SK-N-SH (cell line): ENCODE measurements around the gene PBX3. TPM values are rescaled to one million over a fixed set of nuclear protein-coding genes. Genes with fewer than 3 reads are reported as not detected.
A peak's percentile ranks its signal among the peaks of the same experiment; 100 is the strongest.

Experiments used
- CTCF ChIA-PET: fragments of 300-600, 350-600 bp; formaldehyde crosslinking; extraction: SDS; loops from one replicate; lab custom pipeline; 2021; lab: Yijun Ruan, JAX
- POLR2A ChIA-PET: fragments of 350-600 bp; sonication (Branson Sonifier 250); formaldehyde crosslinking; extraction: SDS; loops from one replicate; lab custom pipeline; 2020; ENCODE audit warnings: antibody characterized with exemption, inconsistent platforms; lab: Yijun Ruan, JAX
- DNase-seq: peaks from one replicate; pipeline ENCODE4 v3.0.0; 2012
- H2AFZ ChIP-seq: fragments of 200-600 bp; sonication (generic); 2 replicates; pipeline ENCODE4 v1.8.1; 2016; ENCODE audit warnings: antibody characterized with exemption, mild to moderate bottlenecking, low read depth
- H3F3A ChIP-seq: fragments of 200-600 bp; sonication (generic); replicated peaks from 2 replicates; pipeline ENCODE3; 2016; ENCODE audit warnings: antibody characterized with exemption, mild to moderate bottlenecking; ENCODE audit not compliant: insufficient read depth
- H3K27ac ChIP-seq, 2 experiments: fragments of 200-500 bp in 1 of 2; fragments of 200-600 bp in 1 of 2; sonication (Bioruptor generic) in 1 of 2; sonication (generic), shearing (Covaris generic) in 1 of 2; 2 replicates each; pipeline versions ENCODE4 v1.5.1 to v1.6.1; 2014 to 2016; ENCODE audit warnings: low read depth in 2 of 2, inconsistent platforms in 1 of 2, low read length in 1 of 2, mild to moderate bottlenecking in 1 of 2, mixed read lengths in 1 of 2
- H3K27me3 ChIP-seq: fragments of 200-600 bp; sonication (generic), shearing (Covaris generic); 2 replicates; pipeline ENCODE4 v1.6.1; 2016; ENCODE audit warnings: mixed run types; ENCODE audit not compliant: insufficient read depth
- H3K36me3 ChIP-seq, 2 experiments: fragments of 200-500 bp in 1 of 2; fragments of 200-600 bp in 1 of 2; sonication (Bioruptor generic) in 1 of 2; sonication (generic) in 1 of 2; replicated peaks in 1 of 2; 2 replicates each; pipeline versions ENCODE3 to v1.5.1; 2014 to 2016; ENCODE audit warnings: low read length in 1 of 2, mild to moderate bottlenecking in 1 of 2; ENCODE audit not compliant: insufficient read depth in 2 of 2, control insufficient read depth in 1 of 2
- H3K4me1 ChIP-seq, 2 experiments: fragments of 200-500 bp in 1 of 2; fragments of 200-600 bp in 1 of 2; sonication (Bioruptor generic) in 1 of 2; sonication (generic), shearing (Covaris generic) in 1 of 2; 2 replicates each; pipeline versions ENCODE4 v1.5.1 to v1.6.1; 2014 to 2016; ENCODE audit warnings: low read depth in 1 of 2, low read length in 1 of 2, mixed run types in 1 of 2; ENCODE audit not compliant: insufficient read depth in 2 of 2, control insufficient read depth in 1 of 2
- H3K4me2 ChIP-seq: fragments of 200-600 bp; sonication (generic), shearing (Covaris generic); 2 replicates; pipeline ENCODE4 v1.6.1; 2017; ENCODE audit warnings: mixed run types
- H3K4me3 ChIP-seq, 2 experiments: fragments of 200-500 bp in 1 of 2; fragments of 200-600 bp in 1 of 2; sonication (Bioruptor generic) in 1 of 2; sonication (generic), shearing (Covaris generic) in 1 of 2; 2 replicates each; pipeline versions ENCODE4 v1.5.1 to v1.8.1; 2014 to 2016; ENCODE audit warnings: low read depth in 2 of 2, inconsistent platforms in 1 of 2, low read length in 1 of 2, mild to moderate bottlenecking in 1 of 2, mixed read lengths in 1 of 2, moderate library complexity in 1 of 2
- H3K79me2 ChIP-seq: fragments of 200-600 bp; sonication (generic); 2 replicates; pipeline ENCODE4 v1.8.1; 2017; ENCODE audit warnings: mild to moderate bottlenecking; ENCODE audit not compliant: insufficient read depth
- H3K9ac ChIP-seq: fragments of 200-600 bp; sonication (generic); 2 replicates; pipeline ENCODE4 v1.6.1; 2017; ENCODE audit warnings: mixed run types
- H3K9me2 ChIP-seq: fragments of 200-600 bp; sonication (generic); 2 replicates; pipeline ENCODE4 v1.6.1; 2017; ENCODE audit warnings: mixed run types
- H3K9me3 ChIP-seq: fragments of 200-600 bp; sonication (generic); 2 replicates; pipeline ENCODE4 v1.6.1; 2017; ENCODE audit warnings: mixed run types, mild to moderate bottlenecking, moderate library complexity
- H4K20me1 ChIP-seq: fragments of 200-600 bp; sonication (generic); 2 replicates; pipeline ENCODE4 v1.6.1; 2017; ENCODE audit warnings: mild to moderate bottlenecking, mixed run types; ENCODE audit not compliant: insufficient read depth
- CTCF ChIP-seq: fragments of 200-600 bp; sonication (generic); IDR thresholded peaks from 2 replicates; pipeline ENCODE4 v1.6.1; 2017; ENCODE audit warnings: antibody characterized with exemption, mild to moderate bottlenecking, moderate library complexity
- ELF1 ChIP-seq: IDR thresholded peaks from 2 replicates; pipeline ENCODE4 v1.4.0; 2012
- EZH2phosphoT487 ChIP-seq: fragments of 200-600 bp; sonication (generic); IDR thresholded peaks from 2 replicates; pipeline ENCODE4 v1.6.1; 2017; ENCODE audit warnings: low read depth, mixed run types, mild to moderate bottlenecking, antibody characterized with exemption, moderate library complexity, borderline replicate concordance
- FOSL2 ChIP-seq: IDR thresholded peaks from 2 replicates; pipeline ENCODE4 v1.4.0; 2012; ENCODE audit warnings: low read depth, mild to moderate bottlenecking, moderate library complexity, borderline replicate concordance
- FOXM1 ChIP-seq: IDR thresholded peaks from 2 replicates; pipeline ENCODE4 v1.4.0; 2012; ENCODE audit warnings: low read depth, mild to moderate bottlenecking
- GABPA ChIP-seq: IDR thresholded peaks from 2 replicates; pipeline ENCODE4 v1.4.0; 2012; ENCODE audit warnings: low read depth, mild to moderate bottlenecking
- MAX ChIP-seq: IDR thresholded peaks from 2 replicates; pipeline ENCODE4 v1.4.0; 2012; ENCODE audit warnings: low read depth
- MXI1 ChIP-seq: IDR thresholded peaks from 2 replicates; pipeline ENCODE4 v1.6.1; 2012; ENCODE audit warnings: mild to moderate bottlenecking, low read depth, low read length, improper control_type of control experiment
- NRF1 ChIP-seq: IDR thresholded peaks from 2 replicates; pipeline ENCODE4 v1.6.1; 2012; ENCODE audit warnings: low read depth, mild to moderate bottlenecking, low read length
- POLR2AphosphoS5 ChIP-seq: IDR thresholded peaks from 2 replicates; pipeline ENCODE4 v1.6.1; 2012; ENCODE audit warnings: low read depth, low read length
- RAD21 ChIP-seq: IDR thresholded peaks from 2 replicates; pipeline ENCODE4 v1.6.1; 2012; ENCODE audit warnings: mild to moderate bottlenecking, low read length
- RCOR1 ChIP-seq: fragments of 150-350 bp; IDR thresholded peaks from 2 replicates; pipeline ENCODE4 v1.6.1; 2017; ENCODE audit warnings: antibody characterized with exemption, low read length
- RFX5 ChIP-seq: IDR thresholded peaks from 2 replicates; pipeline ENCODE4 v1.6.1; 2012; ENCODE audit warnings: mild to moderate bottlenecking, improper control_type of control experiment, low read length
- RXRA ChIP-seq: IDR thresholded peaks from 2 replicates; pipeline ENCODE4 v1.4.0; 2012; ENCODE audit warnings: low read depth, mild to moderate bottlenecking, borderline replicate concordance
- SIN3A ChIP-seq: IDR thresholded peaks from 2 replicates; pipeline ENCODE4 v1.6.1; 2012; ENCODE audit warnings: low read depth, mild to moderate bottlenecking, low read length, moderate library complexity, borderline replicate concordance
- SMC3 ChIP-seq: IDR thresholded peaks from 2 replicates; pipeline ENCODE4 v1.6.1; 2012; ENCODE audit warnings: low read depth, low read length, improper control_type of control experiment
- TAF1 ChIP-seq: IDR thresholded peaks from 2 replicates; pipeline ENCODE4 v1.6.1; 2012; ENCODE audit warnings: low read depth, mild to moderate bottlenecking, low read length, moderate library complexity, borderline replicate concordance
- WGBS: methylation state at CpG from one replicate; pipeline ENCODE4 v1.1.6; 2017; ENCODE audit warnings: low lambda C conversion rate; 5-methylcytosine and 5-hydroxymethylcytosine counted together
- polyA plus RNA-seq, 3 experiments: library from polyadenylated mRNA; depleted of rRNA; stranded (reverse); fragments of >200 nt; gene quantifications; 2 replicates each; pipeline ENCODE4 v1.2.3, GENCODE V29; 2012
- TF ChIP-seq, protein P1 (sequence below): fragments of 150-350 bp; IDR thresholded peaks from 2 replicates; pipeline ENCODE4 v1.6.1; 2016; ENCODE audit warnings: mild to moderate bottlenecking, low read depth, low read length
- TF ChIP-seq, protein P2 (sequence below): IDR thresholded peaks from 2 replicates; pipeline ENCODE4; 2012

PBX3 gene
- polyA plus RNA-seq, 1 of the 3 experiments (the other 2 are of a cell fraction), result 73.0 TPM

GRCh38 chr9:125850106-125850632 lies 103.0 kb downstream of the PBX3 start:
- Histone ChIP-seq H4K20me1 (peaks cover 16% of the 10 kb centered on the region; the same call in 1 of the 2 replicates), H3K4me3 (no peak overlapping the region), H3K27me3 (no peaks in the 10 kb centered on the region)
- 90% methylated on average over 3 of the region's 3 CpGs for WGBS
- TF ChIP-seq TAF1 (no peak), CTCF (no peak), GABPA (no peak), FOSL2 (no peak), FOXM1 (no peak), POLR2AphosphoS5 (no peak), SIN3A (no peak), SMC3 (no peak), EZH2phosphoT487 (no peak), RCOR1 (no peak), RXRA (no peak), NRF1 (no peak), MAX (no peak), RFX5 (no peak), ELF1 (no peak), MXI1 (no peak), RAD21 (no peak)
- TF ChIP-seq, protein P1, sequence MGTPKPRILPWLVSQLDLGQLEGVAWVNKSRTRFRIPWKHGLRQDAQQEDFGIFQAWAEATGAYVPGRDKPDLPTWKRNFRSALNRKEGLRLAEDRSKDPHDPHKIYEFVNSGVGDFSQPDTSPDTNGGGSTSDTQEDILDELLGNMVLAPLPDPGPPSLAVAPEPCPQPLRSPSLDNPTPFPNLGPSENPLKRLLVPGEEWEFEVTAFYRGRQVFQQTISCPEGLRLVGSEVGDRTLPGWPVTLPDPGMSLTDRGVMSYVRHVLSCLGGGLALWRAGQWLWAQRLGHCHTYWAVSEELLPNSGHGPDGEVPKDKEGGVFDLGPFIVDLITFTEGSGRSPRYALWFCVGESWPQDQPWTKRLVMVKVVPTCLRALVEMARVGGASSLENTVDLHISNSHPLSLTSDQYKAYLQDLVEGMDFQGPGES, result no peak
- TF ChIP-seq, protein P2, sequence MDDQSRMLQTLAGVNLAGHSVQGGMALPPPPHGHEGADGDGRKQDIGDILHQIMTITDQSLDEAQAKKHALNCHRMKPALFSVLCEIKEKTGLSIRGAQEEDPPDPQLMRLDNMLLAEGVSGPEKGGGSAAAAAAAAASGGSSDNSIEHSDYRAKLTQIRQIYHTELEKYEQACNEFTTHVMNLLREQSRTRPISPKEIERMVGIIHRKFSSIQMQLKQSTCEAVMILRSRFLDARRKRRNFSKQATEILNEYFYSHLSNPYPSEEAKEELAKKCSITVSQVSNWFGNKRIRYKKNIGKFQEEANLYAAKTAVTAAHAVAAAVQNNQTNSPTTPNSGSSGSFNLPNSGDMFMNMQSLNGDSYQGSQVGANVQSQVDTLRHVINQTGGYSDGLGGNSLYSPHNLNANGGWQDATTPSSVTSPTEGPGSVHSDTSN, result no peak
- TF ChIP-seq, all 33 proteins: peak for 0
- DNase-seq, result no peak
- no peak overlapping the region for H3K9ac ChIP-seq
- H3K27ac ChIP-seq, result peak overlapping the region in 1 of 2 experiments; percentile 92; a peak in 1 of 4 replicates
- peaks cover 38% of the 10 kb centered on the region for H3F3A ChIP-seq
- H3K9me3 ChIP-seq, result no peaks in the 10 kb centered on the region
- peaks cover 20 to 50% of the 10 kb centered on the region in 2 experiments for H3K4me1 ChIP-seq
- H3K4me2 ChIP-seq, result no peak overlapping the region
- no peak overlapping the region for H2AFZ ChIP-seq
- no peaks in the 10 kb centered on the region for H3K9me2 ChIP-seq
- ChIA-PET POLR2A (no interaction called here), CTCF (interaction anchor here (0.8 to 1.3 kb wide), 3 partner anchors 91 to 442 kb away, joined by 3 to 5 read pairs (median 3); no protein-coding TSS in a partner anchor)
- H3K79me2 ChIP-seq, result peaks cover 92% of the 10 kb centered on the region
- peaks cover 4 to 18% of the 10 kb centered on the region in 2 experiments for H3K36me3 ChIP-seq
